Measurements from ENCODE around the gene MT1H.

The MT1H gene

GRCh38 chr16:56643080-56643778 lies 26.4 kb upstream of the MT1H start:
- peak overlapping the region; percentile 34 to 69 for H3K4me3 ChIP-seq (ENCODE audit: insufficient read depth in 1 of 2, low read depth in 1 of 2, low read length in 2 of 2)
- no peak overlapping the region for H3K27ac ChIP-seq (ENCODE audit: low read length, poor library complexity, severe bottlenecking)
- no peak for DNase-seq
- no peak overlapping the region for H2BK12ac ChIP-seq (ENCODE audit: low read length in 2 of 2)
- no peak overlapping the region for H2AFZ ChIP-seq (ENCODE audit: low read depth, low read length)
- H3K27me3 ChIP-seq (ENCODE audit: control insufficient read depth in 1 of 2, insufficient read depth in 1 of 2, low read length in 2 of 2), result peaks cover 38 to 94% of the 10 kb centered on the region in 2 experiments
- H4K8ac ChIP-seq (ENCODE audit: low read length), result no peak overlapping the region
- H3K79me1 ChIP-seq (replicated peaks; ENCODE audit: low read length, poor library complexity, severe bottlenecking), result no peaks in the 10 kb centered on the region
- H4K91ac ChIP-seq (ENCODE audit: low read length), result no peak overlapping the region
- 2% methylated on average over 42 of the region's 42 CpGs for WGBS
- no peak overlapping the region for H3K18ac ChIP-seq (ENCODE audit: low read depth in 1 of 2, low read length in 2 of 2)
- no peak overlapping the region for H3K4ac ChIP-seq (ENCODE audit: low read depth in 1 of 2, low read length in 2 of 2)
- H3K36me3 ChIP-seq (ENCODE audit: control insufficient read depth in 1 of 2, insufficient read depth in 2 of 2, low read depth in 1 of 2, low read length in 2 of 2), result no peaks in the 10 kb centered on the region
- no peak overlapping the region for H3K14ac ChIP-seq (ENCODE audit: low read length in 2 of 2)
- H3K9ac ChIP-seq (ENCODE audit: low read length), result peak overlapping the region; percentile 54
- H2AK5ac ChIP-seq (ENCODE audit: low read length, severe bottlenecking), result no peak overlapping the region
- no peak overlapping the region for H2BK15ac ChIP-seq (ENCODE audit: low read depth, poor library complexity, severe bottlenecking)
- no peaks in the 10 kb centered on the region for H3K9me3 ChIP-seq (ENCODE audit: control insufficient read depth, low read length)
- H3K4me2 ChIP-seq (ENCODE audit: low read length, poor library complexity, severe bottlenecking), result peak overlapping the region; percentile 48
- H3K23ac ChIP-seq (ENCODE audit: low read length in 2 of 2), result no peak overlapping the region
- no peak overlapping the region for H2BK120ac ChIP-seq (ENCODE audit: low read depth, low read length)
- peaks cover 15% of the 10 kb centered on the region for H3K4me1 ChIP-seq (ENCODE audit: control insufficient read depth, insufficient read depth, low read depth, low read length)
- no peak overlapping the region for H2BK5ac ChIP-seq (ENCODE audit: low read depth, low read length, poor library complexity, severe bottlenecking)

DNA sequence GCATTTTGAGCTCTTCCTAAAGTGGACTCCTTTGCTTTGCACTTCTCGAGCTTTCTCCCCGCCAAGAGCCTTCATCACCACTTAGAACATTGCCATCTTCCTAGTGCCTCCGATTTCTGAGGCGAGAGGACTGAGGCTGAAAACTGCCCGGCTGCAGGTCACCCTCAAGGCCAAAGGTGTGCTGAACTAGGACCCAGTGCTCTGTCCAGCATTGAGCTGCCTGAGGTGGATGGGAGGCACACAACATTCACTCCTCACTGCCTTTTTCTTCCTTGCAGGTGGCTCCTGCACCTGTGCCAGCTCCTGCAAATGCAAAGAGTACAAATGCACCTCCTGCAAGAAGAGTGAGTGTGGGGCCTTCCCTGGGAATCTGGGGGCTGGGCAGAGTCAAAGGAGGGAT lies 25.8 kb upstream of the MT1H start:
- 38% methylated on average over 5 of the region's 5 CpGs for WGBS
- Histone ChIP-seq H3K9me3 (ENCODE audit: control insufficient read depth, low read length) (no peaks in the 10 kb centered on the region), H2BK5ac (ENCODE audit: low read depth, low read length, poor library complexity, severe bottlenecking) (no peak overlapping the region), H3K18ac (ENCODE audit: low read depth in 1 of 2, low read length in 2 of 2) (no peak overlapping the region), H3K4me1 (ENCODE audit: control insufficient read depth, insufficient read depth, low read depth, low read length) (peaks cover 11% of the 10 kb centered on the region), H3K27me3 (ENCODE audit: control insufficient read depth in 1 of 2, insufficient read depth in 1 of 2, low read length in 2 of 2) (peaks cover 44 to 94% of the 10 kb centered on the region in 2 experiments), H2BK15ac (ENCODE audit: low read depth, poor library complexity, severe bottlenecking) (no peak overlapping the region), H4K91ac (ENCODE audit: low read length) (no peak overlapping the region), H3K4ac (ENCODE audit: low read depth in 1 of 2, low read length in 2 of 2) (no peak overlapping the region), H3K14ac (ENCODE audit: low read length in 2 of 2) (no peak overlapping the region), H2BK120ac (ENCODE audit: low read depth, low read length) (no peak overlapping the region), H3K79me1 (replicated peaks; ENCODE audit: low read length, poor library complexity, severe bottlenecking) (no peaks in the 10 kb centered on the region), H3K27ac (ENCODE audit: low read length, poor library complexity, severe bottlenecking) (no peak overlapping the region), H3K23ac (ENCODE audit: low read length in 2 of 2) (peak overlapping the region in 1 of 2 experiments; percentile 9), H3K4me2 (ENCODE audit: low read length, poor library complexity, severe bottlenecking) (no peak overlapping the region), H2AK5ac (ENCODE audit: low read length, severe bottlenecking) (no peak overlapping the region), H3K36me3 (ENCODE audit: control insufficient read depth in 1 of 2, insufficient read depth in 2 of 2, low read depth in 1 of 2, low read length in 2 of 2) (no peaks in the 10 kb centered on the region), H4K8ac (ENCODE audit: low read length) (no peak overlapping the region), H3K4me3 (ENCODE audit: insufficient read depth in 1 of 2, low read depth in 1 of 2, low read length in 2 of 2) (peak overlapping the region in 1 of 2 experiments; percentile 69), H2AFZ (ENCODE audit: low read depth, low read length) (no peak overlapping the region), H2BK12ac (ENCODE audit: low read length in 2 of 2) (no peak overlapping the region), H3K9ac (ENCODE audit: low read length) (peak overlapping the region; percentile 54)
- no peak for DNase-seq

- no peak overlapping the region for H2BK12ac ChIP-seq (ENCODE audit: low read length in 2 of 2)
- no peak overlapping the region for H2BK5ac ChIP-seq (ENCODE audit: low read depth, low read length, poor library complexity, severe bottlenecking)
- no peak overlapping the region for H2BK120ac ChIP-seq (ENCODE audit: low read depth, low read length)
- H3K9ac ChIP-seq (ENCODE audit: low read length), result no peak overlapping the region
- H3K4me1 ChIP-seq (ENCODE audit: control insufficient read depth, insufficient read depth, low read depth, low read length), result peaks cover 11% of the 10 kb centered on the region
- H3K36me3 ChIP-seq (ENCODE audit: control insufficient read depth in 1 of 2, insufficient read depth in 2 of 2, low read depth in 1 of 2, low read length in 2 of 2), result no peaks in the 10 kb centered on the region
- no peaks in the 10 kb centered on the region for H3K9me3 ChIP-seq (ENCODE audit: control insufficient read depth, low read length)
- H3K23ac ChIP-seq (ENCODE audit: low read length in 2 of 2), result no peak overlapping the region
- H3K18ac ChIP-seq (ENCODE audit: low read depth in 1 of 2, low read length in 2 of 2), result no peak overlapping the region
- DNase-seq, result no peak
- no peak overlapping the region for H3K4ac ChIP-seq (ENCODE audit: low read depth in 1 of 2, low read length in 2 of 2)
- H4K91ac ChIP-seq (ENCODE audit: low read length), result no peak overlapping the region
- no peak overlapping the region for H3K4me3 ChIP-seq (ENCODE audit: insufficient read depth in 1 of 2, low read depth in 1 of 2, low read length in 2 of 2)
- no peak overlapping the region for H3K4me2 ChIP-seq (ENCODE audit: low read length, poor library complexity, severe bottlenecking)
- 70% methylated on average over 1 of the region's 1 CpG for WGBS
- no peak overlapping the region for H2AFZ ChIP-seq (ENCODE audit: low read depth, low read length)
- H4K8ac ChIP-seq (ENCODE audit: low read length), result no peak overlapping the region
- no peak overlapping the region for H2BK15ac ChIP-seq (ENCODE audit: low read depth, poor library complexity, severe bottlenecking)
- no peak overlapping the region for H2AK5ac ChIP-seq (ENCODE audit: low read length, severe bottlenecking)
- H3K79me1 ChIP-seq (replicated peaks; ENCODE audit: low read length, poor library complexity, severe bottlenecking), result no peaks in the 10 kb centered on the region
- peaks cover 56 to 88% of the 10 kb centered on the region in 2 experiments for H3K27me3 ChIP-seq (ENCODE audit: control insufficient read depth in 1 of 2, insufficient read depth in 1 of 2, low read length in 2 of 2)
- H3K27ac ChIP-seq (ENCODE audit: low read length, poor library complexity, severe bottlenecking), result no peak overlapping the region
- H3K14ac ChIP-seq (ENCODE audit: low read length in 2 of 2), result no peak overlapping the region
These were observed 24.3 kb upstream of the MT1H start for GRCh38 chr16:56645311-56645710.

- H4K91ac ChIP-seq (ENCODE audit: low read length), result no peak overlapping the region
- H3K4me1 ChIP-seq (ENCODE audit: control insufficient read depth, insufficient read depth, low read depth, low read length), result peaks cover 11% of the 10 kb centered on the region
- no peaks in the 10 kb centered on the region for H3K36me3 ChIP-seq (ENCODE audit: control insufficient read depth in 1 of 2, insufficient read depth in 2 of 2, low read depth in 1 of 2, low read length in 2 of 2)
- H3K14ac ChIP-seq (ENCODE audit: low read length in 2 of 2), result no peak overlapping the region
- H3K4me3 ChIP-seq (ENCODE audit: insufficient read depth in 1 of 2, low read depth in 1 of 2, low read length in 2 of 2), result no peak overlapping the region
- no peak overlapping the region for H2BK120ac ChIP-seq (ENCODE audit: low read depth, low read length)
- H2AFZ ChIP-seq (ENCODE audit: low read depth, low read length), result no peak overlapping the region
- H3K27ac ChIP-seq (ENCODE audit: low read length, poor library complexity, severe bottlenecking), result no peak overlapping the region
- H3K9ac ChIP-seq (ENCODE audit: low read length), result no peak overlapping the region
- no peak overlapping the region for H4K8ac ChIP-seq (ENCODE audit: low read length)
- H2BK5ac ChIP-seq (ENCODE audit: low read depth, low read length, poor library complexity, severe bottlenecking), result no peak overlapping the region
- no peak overlapping the region for H2BK12ac ChIP-seq (ENCODE audit: low read length in 2 of 2)
- H3K27me3 ChIP-seq (ENCODE audit: control insufficient read depth in 1 of 2, insufficient read depth in 1 of 2, low read length in 2 of 2), result peaks cover 56 to 85% of the 10 kb centered on the region in 2 experiments
- H2AK5ac ChIP-seq (ENCODE audit: low read length, severe bottlenecking), result no peak overlapping the region
- no peak overlapping the region for H2BK15ac ChIP-seq (ENCODE audit: low read depth, poor library complexity, severe bottlenecking)
- no peak overlapping the region for H3K4me2 ChIP-seq (ENCODE audit: low read length, poor library complexity, severe bottlenecking)
- no peaks in the 10 kb centered on the region for H3K9me3 ChIP-seq (ENCODE audit: control insufficient read depth, low read length)
- no peaks in the 10 kb centered on the region for H3K79me1 ChIP-seq (replicated peaks; ENCODE audit: low read length, poor library complexity, severe bottlenecking)
- 0% methylated on average over 1 of the region's 1 CpG for WGBS
- H3K23ac ChIP-seq (ENCODE audit: low read length in 2 of 2), result no peak overlapping the region
- no peak overlapping the region for H3K18ac ChIP-seq (ENCODE audit: low read depth in 1 of 2, low read length in 2 of 2)
- no peak for DNase-seq
- no peak overlapping the region for H3K4ac ChIP-seq (ENCODE audit: low read depth in 1 of 2, low read length in 2 of 2)
These were observed 23.8 kb upstream of the MT1H start for GRCh38 chr16:56645838-56646237.

Data from mesenchymal stem cell (in vitro differentiated cells and primary cell).